ENCODE results near the gene ZSWIM3. TPM values are rescaled to one million over a fixed set of nuclear protein-coding genes. Genes with fewer than 3 reads are reported as not detected.

The ZSWIM3 gene
- total and polyA plus RNA-seq, 2 of the 13 experiments (the other 11 are each of a cell fraction or from before 2014, with no cell fraction given) = 5.2 to 5.8 TPM

DNA sequence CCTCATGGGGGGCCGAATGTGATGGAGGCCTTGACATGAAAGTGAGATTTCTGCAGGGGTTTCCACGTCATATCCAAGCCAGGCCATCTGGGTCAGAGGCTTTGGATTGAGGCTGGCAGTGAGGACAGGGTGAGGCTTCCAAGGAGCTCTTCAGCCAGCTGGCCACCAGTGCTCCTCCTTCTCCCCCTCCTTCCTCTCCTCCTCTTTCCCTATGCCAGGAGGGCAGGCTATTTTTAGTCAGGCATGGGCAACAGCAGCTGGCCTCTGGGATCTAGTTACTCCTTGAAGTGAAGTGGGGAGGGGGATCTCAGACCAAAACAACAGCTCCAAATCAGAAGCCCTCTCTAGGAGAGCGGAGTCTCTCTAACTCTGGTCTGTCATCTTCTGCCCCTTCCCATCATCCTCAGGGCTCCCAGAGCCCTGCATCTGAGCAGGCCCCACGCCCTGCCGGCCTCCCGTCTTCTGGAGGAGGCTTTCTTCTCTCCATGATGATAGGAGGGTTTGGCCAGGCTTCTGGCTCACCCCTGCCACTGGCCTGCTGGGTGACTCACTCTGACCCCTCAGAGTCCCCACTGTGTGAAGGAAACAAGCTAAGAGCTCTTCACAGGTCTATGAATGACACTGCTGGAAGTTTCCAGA, 30.9 kb upstream of the ZSWIM3 start (continued):
- TF ChIP-seq, protein P1, sequence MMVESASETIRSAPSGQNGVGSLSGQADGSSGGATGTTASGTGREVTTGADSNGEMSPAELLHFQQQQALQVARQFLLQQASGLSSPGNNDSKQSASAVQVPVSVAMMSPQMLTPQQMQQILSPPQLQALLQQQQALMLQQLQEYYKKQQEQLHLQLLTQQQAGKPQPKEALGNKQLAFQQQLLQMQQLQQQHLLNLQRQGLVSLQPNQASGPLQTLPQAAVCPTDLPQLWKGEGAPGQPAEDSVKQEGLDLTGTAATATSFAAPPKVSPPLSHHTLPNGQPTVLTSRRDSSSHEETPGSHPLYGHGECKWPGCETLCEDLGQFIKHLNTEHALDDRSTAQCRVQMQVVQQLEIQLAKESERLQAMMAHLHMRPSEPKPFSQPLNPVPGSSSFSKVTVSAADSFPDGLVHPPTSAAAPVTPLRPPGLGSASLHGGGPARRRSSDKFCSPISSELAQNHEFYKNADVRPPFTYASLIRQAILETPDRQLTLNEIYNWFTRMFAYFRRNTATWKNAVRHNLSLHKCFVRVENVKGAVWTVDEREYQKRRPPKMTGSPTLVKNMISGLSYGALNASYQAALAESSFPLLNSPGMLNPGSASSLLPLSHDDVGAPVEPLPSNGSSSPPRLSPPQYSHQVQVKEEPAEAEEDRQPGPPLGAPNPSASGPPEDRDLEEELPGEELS (CRISPR knock-in tag; IDR thresholded peaks at IDR 0.05) = no peak
- TF ChIP-seq ZNF367 (CRISPR knock-in tag; IDR thresholded peaks at IDR 0.05; ENCODE audit: borderline replicate concordance) (no peak), RBM22 (optimal IDR thresholded peaks at IDR 0.05; ENCODE audit: low read length) (no peak), CBX5 (CRISPR knock-in tag; IDR thresholded peaks at IDR 0.05; ENCODE audit: borderline replicate concordance) (0 out of 2 replicates have a peak, but pooled peaks have one; percentile 31), MYC (CRISPR knock-in tag; IDR thresholded peaks at IDR 0.05; ENCODE audit: borderline replicate concordance) (0 out of 2 replicates have a peak, but pooled peaks have one; percentile 25), ZNF766 (CRISPR knock-in tag; IDR thresholded peaks at IDR 0.05; ENCODE audit: borderline replicate concordance) (peak; percentile 37; the same call in 1 of the 2 replicates), ZNF33B (CRISPR knock-in tag; IDR thresholded peaks at IDR 0.05) (no peak), ZNF747 (CRISPR knock-in tag; IDR thresholded peaks at IDR 0.05; ENCODE audit: borderline replicate concordance) (no peak), XRCC5 (optimal IDR thresholded peaks at IDR 0.05; ENCODE audit: low read length) (peak; percentile 75), ZBTB38 (CRISPR knock-in tag; IDR thresholded peaks at IDR 0.05) (0 out of 2 replicates have a peak, but pooled peaks have one; percentile 45), BHLHE40 (IDR thresholded peaks at IDR 0.05; ENCODE audit: low read length) (no peak), ZNF225 (CRISPR knock-in tag; IDR thresholded peaks at IDR 0.05) (no peak), ZNF143 (CRISPR knock-in tag; IDR thresholded peaks at IDR 0.05) (peak; percentile 63; the same call in 1 of the 2 replicates), MAZ (IDR thresholded peaks at IDR 0.05; ENCODE audit: borderline replicate concordance, low read depth, low read length) (no peak), MAZ (CRISPR knock-in tag; IDR thresholded peaks at IDR 0.05; ENCODE audit: low read depth) (no peak), ZNF136 (CRISPR knock-in tag; IDR thresholded peaks at IDR 0.05; ENCODE audit: low read depth) (0 out of 2 replicates have a peak, but pooled peaks have one; percentile 35), ZNF468 (CRISPR knock-in tag; IDR thresholded peaks at IDR 0.05) (no peak), RAD21 (CRISPR knock-in tag; IDR thresholded peaks at IDR 0.05) (peak; percentile 16; the same call in 1 of the 2 replicates)
- TF ChIP-seq, protein P2, sequence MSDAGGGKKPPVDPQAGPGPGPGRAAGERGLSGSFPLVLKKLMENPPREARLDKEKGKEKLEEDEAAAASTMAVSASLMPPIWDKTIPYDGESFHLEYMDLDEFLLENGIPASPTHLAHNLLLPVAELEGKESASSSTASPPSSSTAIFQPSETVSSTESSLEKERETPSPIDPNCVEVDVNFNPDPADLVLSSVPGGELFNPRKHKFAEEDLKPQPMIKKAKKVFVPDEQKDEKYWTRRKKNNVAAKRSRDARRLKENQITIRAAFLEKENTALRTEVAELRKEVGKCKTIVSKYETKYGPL (CRISPR knock-in tag; IDR thresholded peaks at IDR 0.05) = no peak
- TF ChIP-seq, protein P3, sequence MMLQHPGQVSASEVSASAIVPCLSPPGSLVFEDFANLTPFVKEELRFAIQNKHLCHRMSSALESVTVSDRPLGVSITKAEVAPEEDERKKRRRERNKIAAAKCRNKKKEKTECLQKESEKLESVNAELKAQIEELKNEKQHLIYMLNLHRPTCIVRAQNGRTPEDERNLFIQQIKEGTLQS (CRISPR knock-in tag; IDR thresholded peaks at IDR 0.05) = peak; percentile 18; the same call in 1 of the 2 replicates
- TF ChIP-seq, protein P4, sequence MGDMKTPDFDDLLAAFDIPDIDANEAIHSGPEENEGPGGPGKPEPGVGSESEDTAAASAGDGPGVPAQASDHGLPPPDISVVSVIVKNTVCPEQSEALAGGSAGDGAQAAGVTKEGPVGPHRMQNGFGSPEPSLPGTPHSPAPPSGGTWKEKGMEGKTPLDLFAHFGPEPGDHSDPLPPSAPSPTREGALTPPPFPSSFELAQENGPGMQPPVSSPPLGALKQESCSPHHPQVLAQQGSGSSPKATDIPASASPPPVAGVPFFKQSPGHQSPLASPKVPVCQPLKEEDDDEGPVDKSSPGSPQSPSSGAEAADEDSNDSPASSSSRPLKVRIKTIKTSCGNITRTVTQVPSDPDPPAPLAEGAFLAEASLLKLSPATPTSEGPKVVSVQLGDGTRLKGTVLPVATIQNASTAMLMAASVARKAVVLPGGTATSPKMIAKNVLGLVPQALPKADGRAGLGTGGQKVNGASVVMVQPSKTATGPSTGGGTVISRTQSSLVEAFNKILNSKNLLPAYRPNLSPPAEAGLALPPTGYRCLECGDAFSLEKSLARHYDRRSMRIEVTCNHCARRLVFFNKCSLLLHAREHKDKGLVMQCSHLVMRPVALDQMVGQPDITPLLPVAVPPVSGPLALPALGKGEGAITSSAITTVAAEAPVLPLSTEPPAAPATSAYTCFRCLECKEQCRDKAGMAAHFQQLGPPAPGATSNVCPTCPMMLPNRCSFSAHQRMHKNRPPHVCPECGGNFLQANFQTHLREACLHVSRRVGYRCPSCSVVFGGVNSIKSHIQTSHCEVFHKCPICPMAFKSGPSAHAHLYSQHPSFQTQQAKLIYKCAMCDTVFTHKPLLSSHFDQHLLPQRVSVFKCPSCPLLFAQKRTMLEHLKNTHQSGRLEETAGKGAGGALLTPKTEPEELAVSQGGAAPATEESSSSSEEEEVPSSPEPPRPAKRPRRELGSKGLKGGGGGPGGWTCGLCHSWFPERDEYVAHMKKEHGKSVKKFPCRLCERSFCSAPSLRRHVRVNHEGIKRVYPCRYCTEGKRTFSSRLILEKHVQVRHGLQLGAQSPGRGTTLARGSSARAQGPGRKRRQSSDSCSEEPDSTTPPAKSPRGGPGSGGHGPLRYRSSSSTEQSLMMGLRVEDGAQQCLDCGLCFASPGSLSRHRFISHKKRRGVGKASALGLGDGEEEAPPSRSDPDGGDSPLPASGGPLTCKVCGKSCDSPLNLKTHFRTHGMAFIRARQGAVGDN (CRISPR knock-in tag; IDR thresholded peaks at IDR 0.05) = peak; percentile 86
- TF ChIP-seq, protein P5, sequence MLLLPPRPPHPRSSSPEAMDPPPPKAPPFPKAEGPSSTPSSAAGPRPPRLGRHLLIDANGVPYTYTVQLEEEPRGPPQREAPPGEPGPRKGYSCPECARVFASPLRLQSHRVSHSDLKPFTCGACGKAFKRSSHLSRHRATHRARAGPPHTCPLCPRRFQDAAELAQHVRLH (CRISPR knock-in tag; IDR thresholded peaks at IDR 0.05; ENCODE audit: borderline replicate concordance, low read depth) = no peak

All from HepG2 (cell line).